Adipocyte (in vitro differentiated cells): ENCODE results near the gene KRT20.

Source experiments
- DNase-seq: peaks from one replicate; pipeline ENCODE4 v3.0.0-alpha.2; 2015; ENCODE audit warnings: low read depth
- H3K27me3 ChIP-seq: replicated peaks from 2 replicates; pipeline ENCODE4 v1.7.0; 2013; ENCODE audit warnings: mild to moderate bottlenecking, low read length, moderate library complexity; ENCODE audit not compliant: control insufficient read depth, insufficient read depth
- H3K36me3 ChIP-seq: 2 replicates; pipeline ENCODE4 v1.7.0; 2013; ENCODE audit warnings: low read length, mild to moderate bottlenecking, moderate library complexity; ENCODE audit not compliant: control insufficient read depth, insufficient read depth, severe bottlenecking
- H3K4me1 ChIP-seq: 2 replicates; pipeline ENCODE4 v1.7.0; 2013; ENCODE audit warnings: mild to moderate bottlenecking, low read length, moderate library complexity; ENCODE audit not compliant: control insufficient read depth, insufficient read depth
- H3K4me3 ChIP-seq: 2 replicates; pipeline ENCODE4 v1.7.0; 2013; ENCODE audit warnings: mild to moderate bottlenecking, low read length, moderate library complexity
- H3K9ac ChIP-seq: 2 replicates; pipeline ENCODE4 v1.7.0; 2013; ENCODE audit warnings: mild to moderate bottlenecking, low read length, moderate library complexity
- H3K9me3 ChIP-seq: 2 replicates; pipeline ENCODE4 v1.7.0; 2013; ENCODE audit warnings: mild to moderate bottlenecking, low read length, moderate library complexity; ENCODE audit not compliant: control insufficient read depth

Gene KRT20

GRCh38 chr17:40914075-40914855 is 29.2 kb upstream of the KRT20 start:
- H3K27me3 ChIP-seq: no peaks in the 10 kb centered on the region
- no peaks in the 10 kb centered on the region for H3K36me3 ChIP-seq
- H3K4me3 ChIP-seq: no peak overlapping the region
- H3K9me3 ChIP-seq: no peaks in the 10 kb centered on the region
- no peak for DNase-seq
- H3K4me1 ChIP-seq: peaks cover 40% of the 10 kb centered on the region
- H3K9ac ChIP-seq: no peak overlapping the region

- no peaks in the 10 kb centered on the region for H3K27me3 ChIP-seq
- H3K36me3 ChIP-seq: no peaks in the 10 kb centered on the region
- H3K4me3 ChIP-seq: no peak overlapping the region
- H3K4me1 ChIP-seq: peaks cover 51% of the 10 kb centered on the region
- H3K9ac ChIP-seq: no peak overlapping the region
- H3K9me3 ChIP-seq: no peaks in the 10 kb centered on the region
- no peak for DNase-seq
Observed at GRCh38 chr17:40912486-40913210, 27.6 kb upstream of the KRT20 start.

DNA sequence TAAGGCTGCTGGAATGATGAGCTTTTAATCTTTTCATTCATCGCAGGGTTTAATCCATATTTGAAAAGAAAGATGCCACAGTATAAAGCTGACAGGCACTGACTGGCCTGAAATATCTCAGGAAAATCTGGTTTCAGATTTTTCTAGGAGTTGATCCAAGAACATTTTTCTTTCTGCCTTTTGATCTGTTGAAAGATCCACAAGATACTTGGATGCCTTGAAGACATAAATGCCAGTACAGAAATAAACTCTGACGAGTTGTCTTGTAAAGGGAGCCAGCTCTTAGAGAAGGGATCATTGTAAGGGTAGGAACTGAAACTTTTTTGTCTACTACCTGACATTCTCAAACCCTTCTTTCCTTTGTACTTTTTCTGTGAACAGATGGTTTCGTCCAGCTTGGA is 25.4 kb upstream of the KRT20 start:
- DNase-seq: peak; percentile 84
- H3K36me3 ChIP-seq: no peaks in the 10 kb centered on the region
- no peaks in the 10 kb centered on the region for H3K9me3 ChIP-seq
- H3K27me3 ChIP-seq: no peaks in the 10 kb centered on the region
- H3K4me1 ChIP-seq: peaks cover 43% of the 10 kb centered on the region
- H3K4me3 ChIP-seq: peak overlapping the region; percentile 64
- peak overlapping the region; percentile 86 for H3K9ac ChIP-seq

DNA sequence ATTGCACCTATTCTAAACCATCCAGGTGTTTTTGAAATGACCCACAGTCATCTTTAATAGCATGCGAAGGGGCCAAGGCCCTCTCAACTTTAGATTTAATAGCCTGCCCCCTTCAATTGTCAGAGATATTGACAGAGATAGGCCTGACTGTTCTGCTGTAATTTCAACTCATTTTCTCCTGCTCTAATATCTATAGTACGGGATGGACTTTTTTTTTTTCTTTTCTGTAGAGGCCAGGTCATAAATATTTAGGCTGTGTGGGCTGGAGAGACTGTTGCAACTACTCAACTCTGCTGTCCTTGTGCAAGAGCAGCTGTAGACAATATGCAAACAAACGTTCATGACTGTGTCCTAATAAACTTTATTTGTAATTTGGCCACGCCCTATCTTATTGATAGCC is 24.7 kb upstream of the KRT20 start:
- peak; percentile 84 for DNase-seq
- peak overlapping the region; percentile 64 for H3K4me3 ChIP-seq
- peak overlapping the region; percentile 86 for H3K9ac ChIP-seq

GRCh38 chr17:40909351-40909750 is 24.3 kb upstream of the KRT20 start:
- no peaks in the 10 kb centered on the region for H3K27me3 ChIP-seq
- peak; percentile 99 for DNase-seq
- no peaks in the 10 kb centered on the region for H3K36me3 ChIP-seq
- no peaks in the 10 kb centered on the region for H3K9me3 ChIP-seq
- H3K4me1 ChIP-seq: peaks cover 35% of the 10 kb centered on the region
- peak overlapping the region; percentile 64 for H3K4me3 ChIP-seq
- H3K9ac ChIP-seq: peak overlapping the region; percentile 86

More for the DNA sequence above, 24.7 kb upstream of the KRT20 start:
- H3K36me3 ChIP-seq: no peaks in the 10 kb centered on the region
- H3K27me3 ChIP-seq: no peaks in the 10 kb centered on the region
- no peaks in the 10 kb centered on the region for H3K9me3 ChIP-seq
- peaks cover 37% of the 10 kb centered on the region for H3K4me1 ChIP-seq

DNA sequence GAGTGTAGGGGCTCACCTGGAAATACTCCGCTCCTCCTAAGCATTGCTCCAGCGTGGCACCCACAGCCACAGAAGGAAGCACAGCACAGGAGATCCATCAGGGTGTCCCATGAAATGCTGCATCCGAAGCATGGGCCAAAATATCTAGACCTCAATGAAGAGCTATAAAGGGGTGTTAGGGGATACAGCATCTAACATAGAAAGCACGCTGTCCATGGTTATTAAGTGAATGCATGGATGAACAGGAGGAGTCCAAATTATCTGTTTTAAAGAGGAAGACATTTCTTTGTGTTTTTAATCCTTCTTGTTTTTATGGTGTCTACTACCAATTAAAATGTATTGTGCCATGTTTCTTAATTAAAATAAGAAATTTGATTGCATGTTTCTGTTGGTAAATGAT is 21.6 kb upstream of the KRT20 start:
- H3K9ac ChIP-seq: no peak overlapping the region
- DNase-seq: no peak
- no peak overlapping the region for H3K4me3 ChIP-seq
- H3K27me3 ChIP-seq: no peaks in the 10 kb centered on the region
- no peaks in the 10 kb centered on the region for H3K36me3 ChIP-seq
- no peaks in the 10 kb centered on the region for H3K9me3 ChIP-seq
- peaks cover 49% of the 10 kb centered on the region for H3K4me1 ChIP-seq

GRCh38 chr17:40905370-40905769 is 20.3 kb upstream of the KRT20 start:
- Histone ChIP-seq H3K27me3 (no peaks in the 10 kb centered on the region), H3K36me3 (no peaks in the 10 kb centered on the region), H3K4me1 (peaks cover 41% of the 10 kb centered on the region), H3K9ac (no peak overlapping the region), H3K4me3 (no peak overlapping the region), H3K9me3 (no peaks in the 10 kb centered on the region)
- DNase-seq: no peak

GRCh38 chr17:40903129-40903847 is 18.2 kb upstream of the KRT20 start:
- peak; percentile 33 for DNase-seq
- H3K36me3 ChIP-seq: no peaks in the 10 kb centered on the region
- H3K4me1 ChIP-seq: peaks cover 22% of the 10 kb centered on the region
- H3K4me3 ChIP-seq: no peak overlapping the region
- H3K9me3 ChIP-seq: no peaks in the 10 kb centered on the region
- H3K27me3 ChIP-seq: no peaks in the 10 kb centered on the region
- no peak overlapping the region for H3K9ac ChIP-seq

GRCh38 chr17:40902498-40902897 is 17.5 kb upstream of the KRT20 start:
- H3K9ac ChIP-seq: no peak overlapping the region
- no peak overlapping the region for H3K4me3 ChIP-seq
- no peaks in the 10 kb centered on the region for H3K27me3 ChIP-seq
- H3K9me3 ChIP-seq: no peaks in the 10 kb centered on the region
- peaks cover 21% of the 10 kb centered on the region for H3K4me1 ChIP-seq
- H3K36me3 ChIP-seq: no peaks in the 10 kb centered on the region
- no peak for DNase-seq

GRCh38 chr17:40901981-40902474 is 17.0 kb upstream of the KRT20 start:
- Histone ChIP-seq H3K4me1 (peaks cover 21% of the 10 kb centered on the region), H3K27me3 (no peaks in the 10 kb centered on the region), H3K4me3 (no peak overlapping the region), H3K9me3 (no peaks in the 10 kb centered on the region), H3K36me3 (no peaks in the 10 kb centered on the region), H3K9ac (no peak overlapping the region)
- peak; percentile 45 for DNase-seq

GRCh38 chr17:40900809-40901356 is 15.8 kb upstream of the KRT20 start:
- no peaks in the 10 kb centered on the region for H3K36me3 ChIP-seq
- H3K9me3 ChIP-seq: no peaks in the 10 kb centered on the region
- peaks cover 21% of the 10 kb centered on the region for H3K4me1 ChIP-seq
- no peak overlapping the region for H3K4me3 ChIP-seq
- H3K27me3 ChIP-seq: no peaks in the 10 kb centered on the region
- no peak for DNase-seq
- no peak overlapping the region for H3K9ac ChIP-seq
